Gastrocnemius medialis (tissue), 4 donors: ENCODE data around the gene CLSTN2.

Experiments used
- POLR2A ChIP-seq, 2 donors: fragments of 450-650 bp; IDR thresholded peaks; one replicate each; pipeline ENCODE4 v1.6.1; 2017; ENCODE audit warnings: antibody characterized with exemption in 2 of 2, mild to moderate bottlenecking in 2 of 2, moderate library complexity in 2 of 2
- TF ChIP-seq, protein P1 (sequence below), 5 experiments: fragments of 450-650 bp in 3 of 5; fragments of 200-600 bp in 2 of 5; sonication (generic) in 2 of 5; IDR thresholded peaks in 4 of 5; conservative IDR thresholded peaks in 1 of 5; 1 replicate in 4 of 5; 2 replicates in 1 of 5; pipeline ENCODE4 v1.5.1; 2016 to 2019; ENCODE audit warnings: antibody characterized with exemption in 5 of 5, mild to moderate bottlenecking in 3 of 5, moderate library complexity in 3 of 5

DNA sequence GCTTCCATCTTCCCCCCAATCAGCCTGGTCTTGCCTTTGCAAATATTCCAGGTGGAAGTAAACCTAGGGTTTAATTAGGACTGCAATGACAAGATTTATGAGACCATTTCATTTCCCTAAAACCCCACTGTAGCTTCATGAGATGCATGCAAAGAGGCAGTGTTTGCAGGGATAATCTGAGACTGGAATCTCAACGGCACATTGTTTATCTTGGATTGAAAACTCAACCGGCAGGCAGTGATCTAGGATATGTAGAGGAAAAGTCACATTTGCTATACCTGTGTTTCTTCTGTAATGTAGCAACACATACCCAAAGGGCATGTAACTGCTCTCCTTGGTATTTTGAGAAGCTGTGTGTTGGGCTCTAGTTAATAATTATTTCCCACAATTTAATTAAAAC lies 18.7 kb upstream of the CLSTN2 start:
- TF ChIP-seq, protein P1, sequence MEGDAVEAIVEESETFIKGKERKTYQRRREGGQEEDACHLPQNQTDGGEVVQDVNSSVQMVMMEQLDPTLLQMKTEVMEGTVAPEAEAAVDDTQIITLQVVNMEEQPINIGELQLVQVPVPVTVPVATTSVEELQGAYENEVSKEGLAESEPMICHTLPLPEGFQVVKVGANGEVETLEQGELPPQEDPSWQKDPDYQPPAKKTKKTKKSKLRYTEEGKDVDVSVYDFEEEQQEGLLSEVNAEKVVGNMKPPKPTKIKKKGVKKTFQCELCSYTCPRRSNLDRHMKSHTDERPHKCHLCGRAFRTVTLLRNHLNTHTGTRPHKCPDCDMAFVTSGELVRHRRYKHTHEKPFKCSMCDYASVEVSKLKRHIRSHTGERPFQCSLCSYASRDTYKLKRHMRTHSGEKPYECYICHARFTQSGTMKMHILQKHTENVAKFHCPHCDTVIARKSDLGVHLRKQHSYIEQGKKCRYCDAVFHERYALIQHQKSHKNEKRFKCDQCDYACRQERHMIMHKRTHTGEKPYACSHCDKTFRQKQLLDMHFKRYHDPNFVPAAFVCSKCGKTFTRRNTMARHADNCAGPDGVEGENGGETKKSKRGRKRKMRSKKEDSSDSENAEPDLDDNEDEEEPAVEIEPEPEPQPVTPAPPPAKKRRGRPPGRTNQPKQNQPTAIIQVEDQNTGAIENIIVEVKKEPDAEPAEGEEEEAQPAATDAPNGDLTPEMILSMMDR (IDR thresholded peaks at IDR 0.05 in 4 of 5, conservative IDR thresholded peaks at IDR 0.05 in 1 of 5), result no peak
- no peak for TF ChIP-seq POLR2A (IDR thresholded peaks at IDR 0.05)
